ENCODE results near the gene RAB39B. TPM values are rescaled to one million over a fixed set of nuclear protein-coding genes. Genes with fewer than 3 reads are reported as not detected.

The RAB39B gene
- total RNA-seq, 1 donor from 2014 or later, result 8.7 TPM

DNA sequence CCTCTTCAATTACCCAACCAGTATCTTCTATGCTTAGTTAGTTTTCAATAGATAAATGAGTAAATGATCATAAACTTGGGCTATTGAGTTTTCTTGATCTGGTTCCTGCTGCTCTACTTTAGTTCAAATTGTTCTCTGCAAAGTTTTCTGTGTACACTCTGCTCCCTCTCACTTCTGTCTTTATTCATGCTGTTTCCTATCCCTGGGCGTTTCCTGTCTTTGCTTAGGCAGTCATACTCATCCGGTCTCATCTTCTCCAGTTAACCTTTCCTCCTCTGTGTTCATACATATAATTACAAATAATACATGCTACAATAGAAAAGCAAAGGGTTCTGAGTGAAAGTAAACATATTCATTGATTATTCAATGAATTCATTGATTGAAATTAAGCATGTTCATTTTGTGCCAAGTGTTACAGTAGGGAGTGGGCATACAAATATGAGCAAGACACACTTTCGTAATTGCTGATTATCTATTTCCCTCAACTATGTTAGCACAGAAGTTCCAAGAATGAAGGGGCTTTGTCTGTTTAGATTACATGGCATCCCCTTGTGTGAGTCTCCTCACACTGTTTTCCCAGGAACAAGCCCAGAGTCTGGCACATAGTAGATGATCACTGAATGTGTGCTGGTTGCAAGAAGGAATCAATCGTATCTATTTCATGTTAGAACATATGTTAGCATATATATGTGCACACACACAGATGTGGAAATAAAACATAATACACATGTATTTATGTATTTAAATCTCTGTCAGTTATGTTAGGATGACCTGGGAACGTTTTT lies 1.1 kb downstream of the RAB39B start:
- no peak for DNase-seq (ENCODE audit: low spot score)
- H3K9me3 Mint-ChIP-seq, result peaks cover 2% of the 10 kb centered on the region

DNA sequence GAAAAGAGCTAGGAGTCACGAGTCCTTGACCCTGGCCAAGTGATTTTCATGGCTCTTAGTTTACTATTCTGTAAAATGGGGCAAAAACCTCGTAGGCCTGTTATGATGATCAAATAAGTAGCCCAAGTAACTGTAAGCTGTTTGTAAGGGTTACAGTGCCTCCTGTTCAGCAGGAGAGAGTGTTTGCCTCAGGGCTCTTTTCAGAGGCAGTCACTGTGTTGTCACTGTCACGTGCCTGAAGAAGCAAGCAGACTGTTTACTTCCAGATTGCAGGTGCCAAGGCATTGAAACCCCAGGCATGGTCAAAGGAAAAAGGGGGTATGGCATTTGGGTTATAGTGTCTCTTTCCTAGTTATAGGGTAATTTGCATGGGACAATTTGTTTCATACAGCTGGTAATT lies 4.5 kb downstream of the RAB39B start:
- no peak overlapping the region for H2AFZ ChIP-seq (replicated peaks)
- no peaks in the 10 kb centered on the region for H3F3A ChIP-seq (ENCODE audit: low read depth)
- no peak overlapping the region for H3K27ac ChIP-seq
- TF ChIP-seq, protein P1, sequence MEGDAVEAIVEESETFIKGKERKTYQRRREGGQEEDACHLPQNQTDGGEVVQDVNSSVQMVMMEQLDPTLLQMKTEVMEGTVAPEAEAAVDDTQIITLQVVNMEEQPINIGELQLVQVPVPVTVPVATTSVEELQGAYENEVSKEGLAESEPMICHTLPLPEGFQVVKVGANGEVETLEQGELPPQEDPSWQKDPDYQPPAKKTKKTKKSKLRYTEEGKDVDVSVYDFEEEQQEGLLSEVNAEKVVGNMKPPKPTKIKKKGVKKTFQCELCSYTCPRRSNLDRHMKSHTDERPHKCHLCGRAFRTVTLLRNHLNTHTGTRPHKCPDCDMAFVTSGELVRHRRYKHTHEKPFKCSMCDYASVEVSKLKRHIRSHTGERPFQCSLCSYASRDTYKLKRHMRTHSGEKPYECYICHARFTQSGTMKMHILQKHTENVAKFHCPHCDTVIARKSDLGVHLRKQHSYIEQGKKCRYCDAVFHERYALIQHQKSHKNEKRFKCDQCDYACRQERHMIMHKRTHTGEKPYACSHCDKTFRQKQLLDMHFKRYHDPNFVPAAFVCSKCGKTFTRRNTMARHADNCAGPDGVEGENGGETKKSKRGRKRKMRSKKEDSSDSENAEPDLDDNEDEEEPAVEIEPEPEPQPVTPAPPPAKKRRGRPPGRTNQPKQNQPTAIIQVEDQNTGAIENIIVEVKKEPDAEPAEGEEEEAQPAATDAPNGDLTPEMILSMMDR (IDR thresholded peaks at IDR 0.05), result no peak
- TF ChIP-seq EZH2phosphoT487 (IDR thresholded peaks at IDR 0.05), result no peak
- TF ChIP-seq EZH2 (IDR thresholded peaks at IDR 0.05), result no peak
- H3K36me3 Mint-ChIP-seq, result peaks cover 3% of the 10 kb centered on the region
- H3K79me2 ChIP-seq (ENCODE audit: low read depth), result peaks cover 17% of the 10 kb centered on the region
- peaks cover 2% of the 10 kb centered on the region for H3K9me3 Mint-ChIP-seq
- DNase-seq (ENCODE audit: low spot score), result no peak
- H3K4me1 Mint-ChIP-seq, result peaks cover 3% of the 10 kb centered on the region
- no peaks in the 10 kb centered on the region for H3K4me1 ChIP-seq
- H3K9me3 ChIP-seq (ENCODE audit: low read depth), result no peaks in the 10 kb centered on the region
- no peaks in the 10 kb centered on the region for H4K20me1 ChIP-seq (ENCODE audit: low read depth)
- no peak overlapping the region for H3K4me3 ChIP-seq
- H3K27me3 ChIP-seq, result no peaks in the 10 kb centered on the region
- H3K9ac ChIP-seq, result no peak overlapping the region
- H3K4me2 ChIP-seq, result no peak overlapping the region
- H3K36me3 ChIP-seq, result no peaks in the 10 kb centered on the region
- H3K4me3 Mint-ChIP-seq, result no peak overlapping the region
- H3K27ac Mint-ChIP-seq, result no peak overlapping the region
- no peaks in the 10 kb centered on the region for H3K27me3 Mint-ChIP-seq (ENCODE audit: insufficient read depth, low read depth)

More for the DNA sequence above, 1.1 kb downstream of the RAB39B start:
- Histone ChIP-seq H3K4me2 (peak overlapping the region; percentile 73), H3F3A (ENCODE audit: low read depth) (no peaks in the 10 kb centered on the region), H3K79me2 (ENCODE audit: low read depth) (peaks cover 17% of the 10 kb centered on the region), H4K20me1 (ENCODE audit: low read depth) (no peaks in the 10 kb centered on the region), H3K9ac (no peak overlapping the region), H3K4me3 (peak overlapping the region; percentile 59), H3K9me3 (ENCODE audit: low read depth) (peaks cover 12% of the 10 kb centered on the region), H3K27ac (no peak overlapping the region), H3K36me3 (no peaks in the 10 kb centered on the region), H2AFZ (replicated peaks) (no peak overlapping the region), H3K4me1 (no peaks in the 10 kb centered on the region), H3K27me3 (no peaks in the 10 kb centered on the region)
- Mint-ChIP-seq H3K4me1 (peaks cover 3% of the 10 kb centered on the region), H3K36me3 (peaks cover 3% of the 10 kb centered on the region), H3K4me3 (peak overlapping the region; percentile 89), H3K27ac (no peak overlapping the region), H3K27me3 (ENCODE audit: insufficient read depth, low read depth) (no peaks in the 10 kb centered on the region)
- TF ChIP-seq EZH2 (IDR thresholded peaks at IDR 0.05) (no peak), EZH2phosphoT487 (IDR thresholded peaks at IDR 0.05) (no peak)
- TF ChIP-seq, protein P1 (IDR thresholded peaks at IDR 0.05), result no peak

DNA sequence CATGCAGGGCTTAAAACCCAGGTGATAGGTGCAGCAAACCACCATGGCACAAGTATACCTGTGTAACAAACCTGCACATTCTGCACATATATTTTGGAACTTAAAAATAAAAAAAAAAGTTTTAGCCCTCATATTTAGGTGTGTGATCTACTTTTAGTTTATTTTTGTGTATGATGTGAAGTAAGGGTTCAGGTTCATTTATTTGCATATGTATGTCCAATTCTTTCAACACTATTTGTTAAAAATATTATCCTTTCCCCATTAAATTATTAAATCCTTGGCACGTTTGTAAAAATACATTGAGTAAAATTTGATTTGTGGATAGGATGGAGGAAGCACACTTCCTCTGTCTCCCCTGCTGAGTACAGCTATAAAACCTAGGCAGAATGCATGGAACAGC lies 12.9 kb downstream of the RAB39B start:
- Histone ChIP-seq H3K27ac (no peak overlapping the region), H3F3A (ENCODE audit: low read depth) (no peaks in the 10 kb centered on the region), H3K9me3 (ENCODE audit: low read depth) (no peaks in the 10 kb centered on the region), H2AFZ (replicated peaks) (no peak overlapping the region), H3K36me3 (no peaks in the 10 kb centered on the region), H3K9ac (no peak overlapping the region), H4K20me1 (ENCODE audit: low read depth) (no peaks in the 10 kb centered on the region), H3K4me1 (no peaks in the 10 kb centered on the region), H3K79me2 (ENCODE audit: low read depth) (no peaks in the 10 kb centered on the region), H3K27me3 (no peaks in the 10 kb centered on the region), H3K4me3 (no peak overlapping the region), H3K4me2 (no peak overlapping the region)
- Mint-ChIP-seq H3K36me3 (no peaks in the 10 kb centered on the region), H3K4me3 (no peak overlapping the region), H3K27ac (no peak overlapping the region), H3K4me1 (peaks cover 4% of the 10 kb centered on the region), H3K9me3 (peaks cover 4% of the 10 kb centered on the region), H3K27me3 (ENCODE audit: insufficient read depth, low read depth) (peaks cover 5% of the 10 kb centered on the region)
- no peak for DNase-seq (ENCODE audit: low spot score)
- TF ChIP-seq EZH2 (IDR thresholded peaks at IDR 0.05) (no peak), EZH2phosphoT487 (IDR thresholded peaks at IDR 0.05) (no peak)
- TF ChIP-seq, protein P1 (IDR thresholded peaks at IDR 0.05), result no peak

Data from neural progenitor cell (in vitro differentiated cells).